K562 (cell line): Measurements from ENCODE around the gene SDF4. TPM values are rescaled to one million over a fixed set of nuclear protein-coding genes. Genes with fewer than 3 reads are reported as not detected.

Source experiments
- CEBPB ChIP-seq: fragments of 450-650 bp; IDR thresholded peaks from 2 replicates; pipeline ENCODE4 v1.6.1; 2016; ENCODE audit warnings: missing genetic modification characterization, missing compliant biosample characterization
- KDM2B ChIP-seq: fragments of 250-450 bp; sonication (Bioruptor Pico); IDR thresholded peaks from 2 replicates; pipeline ENCODE4 v1.8.0; 2021; ENCODE audit warnings: mild to moderate bottlenecking, moderate library complexity
- KDM4B ChIP-seq, 2 experiments: fragments of 450-650 bp in 1 of 2; sonication (generic) in 1 of 2; IDR thresholded peaks; 2 replicates each; pipeline ENCODE4 v1.6.1; 2016 to 2017; ENCODE audit warnings: borderline replicate concordance in 2 of 2, antibody characterized with exemption in 1 of 2, low read depth in 1 of 2, mild to moderate bottlenecking in 1 of 2
- LEF1 ChIP-seq: fragments of 450-650 bp; IDR thresholded peaks from 2 replicates; pipeline ENCODE4 v1.6.1; 2016; ENCODE audit warnings: mild to moderate bottlenecking
- REST ChIP-seq, 2 experiments: fragments of 450-650 bp; formaldehyde crosslinking in 1 of 2; IDR thresholded peaks; 2 replicates each; pipeline versions ENCODE4 v1.4.0 to v1.6.1; 2014 to 2020; ENCODE audit warnings: mild to moderate bottlenecking in 2 of 2, borderline replicate concordance in 1 of 2, low read depth in 1 of 2
- SIX5 ChIP-seq, 2 experiments: IDR thresholded peaks; 2 replicates each; pipeline ENCODE4 v1.6.1; 2011; ENCODE audit warnings: low read length in 2 of 2, borderline replicate concordance in 1 of 2, low read depth in 1 of 2, mild to moderate bottlenecking in 1 of 2, moderate library complexity in 1 of 2; ENCODE audit not compliant: insufficient read depth in 1 of 2
- TGIF2 ChIP-seq: sonication (generic); formaldehyde crosslinking; IDR thresholded peaks from 2 replicates; pipeline ENCODE4 v1.8.1; 2022; ENCODE audit warnings: mild to moderate bottlenecking, missing genetic modification reagents, moderate library complexity
- XRCC3 ChIP-seq: fragments of 450-650 bp; IDR thresholded peaks from 2 replicates; pipeline ENCODE4 v1.6.1; 2017; ENCODE audit warnings: mild to moderate bottlenecking, moderate library complexity
- ZNF518B ChIP-seq: fragments of 250-450 bp; sonication (Bioruptor Pico); IDR thresholded peaks from 2 replicates; pipeline ENCODE4 v1.5.0; 2021; ENCODE audit warnings: mild to moderate bottlenecking, moderate library complexity
- ZNF77 ChIP-seq: fragments of 250-450 bp; sonication (Bioruptor Pico); IDR thresholded peaks from 2 replicates; pipeline ENCODE4 v1.5.0; 2020
- polyA plus RNA-seq, 8 experiments: library from polyadenylated mRNA; depleted of rRNA in 4 of 8; stranded (reverse) in 5 of 8; unstranded in 3 of 8; fragments of >200 nt; fragmentation: Nextera tagmentation in 2 of 8; fragmentation: Illumina TruSeq in 1 of 8; extraction: Ambion mirVana in 2 of 8; extraction: Trizol in 1 of 8; gene quantifications; 2 replicates each; pipeline versions ENCODE4 v1.2.1 to v1.2.3, GENCODE V29; 2011 to 2014; ENCODE audit warnings: inconsistent platforms in 1 of 8, missing spikeins in 1 of 8
- total RNA-seq, 7 experiments: library from RNA; depleted of rRNA in 6 of 7; stranded (reverse); fragments of >200 nt in 6 of 7; fragmentation: Illumina TruSeq in 2 of 7; extraction: Trizol in 2 of 7; gene quantifications; 2 replicates each; pipeline versions ENCODE4 v1.2.1 to v1.2.3, GENCODE V29; 2011 to 2021; ENCODE audit warnings: low replicate concordance in 1 of 7
- TF ChIP-seq, protein P1 (sequence below): sonication (generic); formaldehyde crosslinking; IDR thresholded peaks from 2 replicates; pipeline ENCODE4 v1.8.0; 2022; ENCODE audit warnings: mild to moderate bottlenecking, missing genetic modification reagents
- TF ChIP-seq, protein P2 (sequence below): fragments of 450-650 bp; conservative IDR thresholded peaks from 2 replicates; pipeline ENCODE4 v1.6.1; 2016; ENCODE audit warnings: missing genetic modification characterization, low read depth, mild to moderate bottlenecking, control low read depth, missing compliant biosample characterization

Gene SDF4
- total and polyA plus RNA-seq, 9 of the 15 experiments (the other 6 are each of a cell fraction or from before 2014, with no cell fraction given): 0.35 to 160 (median 65.2) TPM

GRCh38 chr1:1185101-1185765 lies 46.6 kb downstream of the SDF4 start (continued):
- TF ChIP-seq SIX5 (IDR thresholded peaks at IDR 0.05; ENCODE audit: borderline replicate concordance in 1 of 2, insufficient read depth in 1 of 2, low read depth in 1 of 2, low read length in 2 of 2) (no peak), LEF1 (0 out of 2 replicates have a peak, but pooled peaks have one; percentile 32), CEBPB (tag) (no peak), ZNF518B (CRISPR knock-in tag) (no peak), XRCC3 (no peak), ZNF77 (CRISPR knock-in tag) (no peak), TGIF2 (CRISPR knock-in tag) (no peak), KDM4B (IDR thresholded peaks at IDR 0.05; ENCODE audit: borderline replicate concordance in 2 of 2, low read depth in 1 of 2) (no peak), REST (IDR thresholded peaks at IDR 0.05; ENCODE audit: borderline replicate concordance) (no peak), REST (CRISPR knock-in tag; IDR thresholded peaks at IDR 0.05; ENCODE audit: low read depth) (no peak), KDM2B (CRISPR knock-in tag) (no peak)
- TF ChIP-seq, protein P1, sequence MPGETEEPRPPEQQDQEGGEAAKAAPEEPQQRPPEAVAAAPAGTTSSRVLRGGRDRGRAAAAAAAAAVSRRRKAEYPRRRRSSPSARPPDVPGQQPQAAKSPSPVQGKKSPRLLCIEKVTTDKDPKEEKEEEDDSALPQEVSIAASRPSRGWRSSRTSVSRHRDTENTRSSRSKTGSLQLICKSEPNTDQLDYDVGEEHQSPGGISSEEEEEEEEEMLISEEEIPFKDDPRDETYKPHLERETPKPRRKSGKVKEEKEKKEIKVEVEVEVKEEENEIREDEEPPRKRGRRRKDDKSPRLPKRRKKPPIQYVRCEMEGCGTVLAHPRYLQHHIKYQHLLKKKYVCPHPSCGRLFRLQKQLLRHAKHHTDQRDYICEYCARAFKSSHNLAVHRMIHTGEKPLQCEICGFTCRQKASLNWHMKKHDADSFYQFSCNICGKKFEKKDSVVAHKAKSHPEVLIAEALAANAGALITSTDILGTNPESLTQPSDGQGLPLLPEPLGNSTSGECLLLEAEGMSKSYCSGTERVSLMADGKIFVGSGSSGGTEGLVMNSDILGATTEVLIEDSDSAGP: no peak
- TF ChIP-seq, protein P2, sequence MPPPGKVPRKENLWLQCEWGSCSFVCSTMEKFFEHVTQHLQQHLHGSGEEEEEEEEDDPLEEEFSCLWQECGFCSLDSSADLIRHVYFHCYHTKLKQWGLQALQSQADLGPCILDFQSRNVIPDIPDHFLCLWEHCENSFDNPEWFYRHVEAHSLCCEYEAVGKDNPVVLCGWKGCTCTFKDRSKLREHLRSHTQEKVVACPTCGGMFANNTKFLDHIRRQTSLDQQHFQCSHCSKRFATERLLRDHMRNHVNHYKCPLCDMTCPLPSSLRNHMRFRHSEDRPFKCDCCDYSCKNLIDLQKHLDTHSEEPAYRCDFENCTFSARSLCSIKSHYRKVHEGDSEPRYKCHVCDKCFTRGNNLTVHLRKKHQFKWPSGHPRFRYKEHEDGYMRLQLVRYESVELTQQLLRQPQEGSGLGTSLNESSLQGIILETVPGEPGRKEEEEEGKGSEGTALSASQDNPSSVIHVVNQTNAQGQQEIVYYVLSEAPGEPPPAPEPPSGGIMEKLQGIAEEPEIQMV (tag): no peak
